Stimulated activated CD8-positive, alpha-beta memory T cell treated with anti-CD3 and anti-CD28 coated beads, Interleukin-15, amount 100 ng/mL, for 48 hours (primary cell): Measurements from ENCODE around the gene CACHD1.

Experiments used
- DNase-seq, 2 donors: peaks; one replicate each; pipeline ENCODE4 v3.0.0-alpha.2; 2020; ENCODE audit warnings: low read depth in 2 of 2

The CACHD1 gene

GRCh38 chr1:64654519-64655341 lies 184.8 kb downstream of the CACHD1 start:
- no peak for DNase-seq

- DNase-seq = no peak
Observed at GRCh38 chr1:64655861-64656260, 185.9 kb downstream of the CACHD1 start.

- no peak for DNase-seq
Observed at GRCh38 chr1:64659478-64660138, 189.7 kb downstream of the CACHD1 start.

- DNase-seq = peak in 1 of 2 donors; percentile 7
Observed at GRCh38 chr1:64663668-64664067, 193.7 kb downstream of the CACHD1 start.

GRCh38 chr1:64664299-64664698 lies 194.4 kb downstream of the CACHD1 start:
- no peak for DNase-seq

GRCh38 chr1:64669098-64669675 lies 199.3 kb downstream of the CACHD1 start:
- no peak for DNase-seq

- DNase-seq = no peak
Observed at GRCh38 chr1:64675718-64676345, 205.9 kb downstream of the CACHD1 start.

GRCh38 chr1:64676386-64676785 lies 206.5 kb downstream of the CACHD1 start:
- no peak for DNase-seq

- no peak for DNase-seq
Observed at GRCh38 chr1:64677532-64677931, 207.6 kb downstream of the CACHD1 start.

- no peak for DNase-seq
Observed at GRCh38 chr1:64678366-64678765, 208.4 kb downstream of the CACHD1 start.

- no peak for DNase-seq
Observed at GRCh38 chr1:64679177-64679576, 209.2 kb downstream of the CACHD1 start.

GRCh38 chr1:64680599-64680998 lies 210.7 kb downstream of the CACHD1 start:
- no peak for DNase-seq

GRCh38 chr1:64681043-64681442 lies 211.1 kb downstream of the CACHD1 start:
- DNase-seq = no peak

- DNase-seq = no peak
Observed at GRCh38 chr1:64683419-64683818, 213.5 kb downstream of the CACHD1 start.

- DNase-seq = no peak
Observed at GRCh38 chr1:64685217-64685616, 215.3 kb downstream of the CACHD1 start.

- DNase-seq = no peak
Observed at GRCh38 chr1:64685765-64686341, 215.9 kb downstream of the CACHD1 start.

- no peak for DNase-seq
Observed at GRCh38 chr1:64686828-64687724, 217.1 kb downstream of the CACHD1 start.

- DNase-seq = no peak
Observed at GRCh38 chr1:64687725-64688327, 217.9 kb downstream of the CACHD1 start.

- no peak for DNase-seq
Observed at GRCh38 chr1:64691626-64692025, 221.7 kb downstream of the CACHD1 start.

- DNase-seq = no peak
Observed at GRCh38 chr1:64692911-64693310, 223.0 kb downstream of the CACHD1 start.

GRCh38 chr1:64693406-64693805 lies 223.5 kb downstream of the CACHD1 start:
- no peak for DNase-seq
